ENCODE results near the gene HSD11B1. TPM values are rescaled to one million over a fixed set of nuclear protein-coding genes. Genes with fewer than 3 reads are reported as not detected.

HSD11B1 gene
- 0.20 and 0.72 TPM in 2 replicates for total RNA-seq (2014; rRNA removed; shearing (Covaris generic))

- peak; percentile 37 for DNase-seq (ENCODE audit: low read depth)
Observed at GRCh38 chr1:209704584-209704983, at the start of gene HSD11B1. TSS of gene HSD11B1 (plus strand) at chr1:209704846. CDS start at chr1:209704943, 97 bp downstream.

GRCh38 chr1:209655411-209656231, 49.0 kb upstream of the HSD11B1 start:
- no peak for DNase-seq (ENCODE audit: low read depth)

- peak; percentile 64 for DNase-seq (ENCODE audit: low read depth)
Observed at GRCh38 chr1:209657140-209657879, 47.3 kb upstream of the HSD11B1 start.

GRCh38 chr1:209657918-209658317, 46.7 kb upstream of the HSD11B1 start:
- no peak for DNase-seq (ENCODE audit: low read depth)

- DNase-seq (ENCODE audit: low read depth), result peak; percentile 63
Observed at GRCh38 chr1:209659909-209660308, 44.7 kb upstream of the HSD11B1 start.

- DNase-seq (ENCODE audit: low read depth), result no peak
Observed at GRCh38 chr1:209661071-209661470, 43.6 kb upstream of the HSD11B1 start.

- DNase-seq (ENCODE audit: low read depth), result peak; percentile 26
Observed at GRCh38 chr1:209662879-209663327, 41.7 kb upstream of the HSD11B1 start.

- DNase-seq (ENCODE audit: low read depth), result no peak
Observed at GRCh38 chr1:209667103-209667502, 37.5 kb upstream of the HSD11B1 start.

GRCh38 chr1:209667708-209668107, 36.9 kb upstream of the HSD11B1 start:
- DNase-seq (ENCODE audit: low read depth), result no peak

- no peak for DNase-seq (ENCODE audit: low read depth)
Observed at GRCh38 chr1:209670441-209671082, 34.1 kb upstream of the HSD11B1 start.

- DNase-seq (ENCODE audit: low read depth), result no peak
Observed at GRCh38 chr1:209672705-209673630, 31.7 kb upstream of the HSD11B1 start.

- no peak for DNase-seq (ENCODE audit: low read depth)
Observed at GRCh38 chr1:209673631-209674417, 30.8 kb upstream of the HSD11B1 start.

GRCh38 chr1:209674957-209675564, 29.6 kb upstream of the HSD11B1 start, which contains the start of gene G0S2:
TSS of gene G0S2 (plus strand) at chr1:209675412. CDS start at chr1:209675685, 273 bp downstream.
- peak; percentile 85 for DNase-seq (ENCODE audit: low read depth)

- peak; percentile 47 for DNase-seq (ENCODE audit: low read depth)
Observed at GRCh38 chr1:209675565-209676154, 29.0 kb upstream of the HSD11B1 start.

GRCh38 chr1:209678981-209679539, 25.6 kb upstream of the HSD11B1 start:
- no peak for DNase-seq (ENCODE audit: low read depth)

GRCh38 chr1:209685821-209686220, 18.8 kb upstream of the HSD11B1 start:
- no peak for DNase-seq (ENCODE audit: low read depth)

GRCh38 chr1:209686322-209686721, 18.3 kb upstream of the HSD11B1 start:
- DNase-seq (ENCODE audit: low read depth), result no peak

GRCh38 chr1:209688746-209689234, 15.9 kb upstream of the HSD11B1 start:
- DNase-seq (ENCODE audit: low read depth), result peak; percentile 79

GRCh38 chr1:209689477-209689876, 15.2 kb upstream of the HSD11B1 start:
- peak; percentile 45 for DNase-seq (ENCODE audit: low read depth)

Measured in RPMI7951 (cell line).